PC-9 (cell line): Measurements from ENCODE around the gene CRAMP1.

Experiments
- CTCF ChIP-seq: fragments of 200-600 bp; sonication (generic); conservative IDR thresholded peaks from 2 replicates; pipeline ENCODE4 v1.6.1; 2017; ENCODE audit warnings: mixed run types, antibody characterized with exemption, mild to moderate bottlenecking, moderate library complexity
- EZH2 ChIP-seq: fragments of 200-600 bp; sonication (generic); IDR thresholded peaks from 2 replicates; pipeline ENCODE4 v1.8.0; 2017; ENCODE audit warnings: antibody characterized with exemption, low read depth

GRCh38 chr16:1691956-1692355, 79.8 kb downstream of the CRAMP1 start:
- TF ChIP-seq CTCF = no peak
- TF ChIP-seq EZH2 = no peak
